ENCODE data around the gene PTK7.
"Not testable (repeated sequence)": the region's sequence is repeated elsewhere in the genome, so short reads cannot be mapped to it uniquely, and the experiment has no call there.

PTK7 gene

GRCh38 chr6:43054206-43054943 is 21.7 kb upstream of the PTK7 start:
- DNase-seq: no peak

- DNase-seq: no peak
Measured at GRCh38 chr6:43055966-43056365, 20.1 kb upstream of the PTK7 start.

- no peak for DNase-seq
Measured at GRCh38 chr6:43058531-43058930, 17.6 kb upstream of the PTK7 start.

GRCh38 chr6:43059168-43060033 is 16.7 kb upstream of the PTK7 start, which contains the start of the genes KLC4 and MRPL2:
Gene KLC4 (plus strand): TSS chr6:43059631. CDS start chr6:43061336, 1,705 bp downstream.
Gene MRPL2 (minus strand): TSS chr6:43059434. CDS start chr6:43059381, 53 bp downstream.
- DNase-seq: peak; percentile 98

- no peak for DNase-seq
Measured at GRCh38 chr6:43060034-43060754, 15.9 kb upstream of the PTK7 start.

- no peak for DNase-seq
Measured at GRCh38 chr6:43060755-43061633, 15.1 kb upstream of the PTK7 start.

- DNase-seq: no peak
Measured at GRCh38 chr6:43061861-43062260, 14.3 kb upstream of the PTK7 start.

GRCh38 chr6:43062818-43063217 is 13.3 kb upstream of the PTK7 start:
- no peak for DNase-seq

- peak; percentile 44 for DNase-seq
Measured at GRCh38 chr6:43070028-43070632, 6.0 kb upstream of the PTK7 start.

- DNase-seq: no peak
Measured at GRCh38 chr6:43074847-43075669, 1.1 kb upstream of the PTK7 start.

- no peak for DNase-seq
Measured at GRCh38 chr6:43076464-43077332, 584 bp downstream of the PTK7 start.

GRCh38 chr6:43077333-43077809 is 1.3 kb downstream of the PTK7 start:
- no peak for DNase-seq

- DNase-seq: no peak
Measured at GRCh38 chr6:43077981-43078511, 1.9 kb downstream of the PTK7 start.

GRCh38 chr6:43078691-43079090 is 2.6 kb downstream of the PTK7 start:
- no peak for DNase-seq

GRCh38 chr6:43081043-43081442 is 4.9 kb downstream of the PTK7 start:
- no peak for DNase-seq

GRCh38 chr6:43081922-43082321 is 5.8 kb downstream of the PTK7 start:
- not testable (repeated sequence) for DNase-seq

- no peak for DNase-seq
Measured at GRCh38 chr6:43082806-43083655, 6.9 kb downstream of the PTK7 start.

GRCh38 chr6:43086022-43086658 is 10.0 kb downstream of the PTK7 start:
- peak; percentile 48 for DNase-seq

Measured in activated CD4-positive, alpha-beta T cell treated with anti-CD3 and anti-CD28 coated beads, Interleukin-2, Interleukin-6, amounts not matched to agents 100 ng/mL and 50 ng/mL, durations not matched to agents 16 hours and 8 hours (primary cell).